ELF-1 (cell line): Measurements from ENCODE around the gene PTCD1.
"Not testable (repeated sequence)": the region's sequence is repeated elsewhere in the genome, so short reads cannot be mapped to it uniquely, and the experiment has no call there.

Experiments
- DNase-seq: peaks from one replicate; pipeline ENCODE4 v3.0.0-alpha.2; 2016; ENCODE audit warnings: low read depth, low spot score

PTCD1 gene

GRCh38 chr7:99389772-99390171 lies 48.8 kb downstream of the PTCD1 start:
- DNase-seq: no peak

GRCh38 chr7:99387912-99388311 lies 50.7 kb downstream of the PTCD1 start:
- no peak for DNase-seq

GRCh38 chr7:99387239-99387635 lies 51.4 kb downstream of the PTCD1 start:
- not testable (repeated sequence) for DNase-seq

GRCh38 chr7:99386584-99387238 lies 51.9 kb downstream of the PTCD1 start:
- peak; percentile 57 for DNase-seq

- DNase-seq: no peak
Observed at GRCh38 chr7:99385564-99385963, 53.0 kb downstream of the PTCD1 start.

GRCh38 chr7:99384523-99384922 lies 54.1 kb downstream of the PTCD1 start:
- no peak for DNase-seq

- DNase-seq: no peak
Observed at GRCh38 chr7:99383791-99384370, 54.7 kb downstream of the PTCD1 start.

GRCh38 chr7:99383203-99383602 lies 55.4 kb downstream of the PTCD1 start:
- DNase-seq: no peak

GRCh38 chr7:99381664-99382075 lies 56.9 kb downstream of the PTCD1 start:
- DNase-seq: no peak

- DNase-seq: no peak
Observed at GRCh38 chr7:99380823-99381663, 57.6 kb downstream of the PTCD1 start.

GRCh38 chr7:99380032-99380822 lies 58.4 kb downstream of the PTCD1 start:
- DNase-seq: no peak

- not testable (repeated sequence) for DNase-seq
Observed at GRCh38 chr7:99379693-99380031, 58.9 kb downstream of the PTCD1 start.

- DNase-seq: peak; percentile 70
Observed at GRCh38 chr7:99379043-99379577, 59.5 kb downstream of the PTCD1 start.

- DNase-seq: peak; percentile 79
Observed at GRCh38 chr7:99375070-99375807, 63.4 kb downstream of the PTCD1 start.

GRCh38 chr7:99374111-99375064 lies 64.2 kb downstream of the PTCD1 start, which contains the start of gene ARPC1B:
TSS of gene ARPC1B (plus strand) at chr7:99374730. CDS start at chr7:99385715, 10,985 bp downstream.
- DNase-seq: peak; percentile 60

GRCh38 chr7:99373091-99374066 lies 65.2 kb downstream of the PTCD1 start:
- no peak for DNase-seq

- peak; percentile 90 for DNase-seq
Observed at GRCh38 chr7:99372275-99373090, 66.1 kb downstream of the PTCD1 start.
